NCI-H526 (cell line): ENCODE measurements around the gene UCN2.

Source experiments
- DNase-seq, 2 experiments: peaks; one replicate each; lab custom pipeline; 2025; lab: John Stamatoyannopoulos, UW

UCN2 gene

GRCh38 chr3:48591436-48591835 is 27.9 kb upstream of the UCN2 start:
- no peak for DNase-seq

GRCh38 chr3:48588230-48588629 is 24.6 kb upstream of the UCN2 start:
- DNase-seq = no peak

- no peak for DNase-seq
Measured at GRCh38 chr3:48587686-48588085, 24.1 kb upstream of the UCN2 start.

- DNase-seq = no peak
Measured at GRCh38 chr3:48585411-48585810, 21.8 kb upstream of the UCN2 start.

- DNase-seq = no peak
Measured at GRCh38 chr3:48584836-48585235, 21.3 kb upstream of the UCN2 start.

GRCh38 chr3:48581621-48582481 is 18.3 kb upstream of the UCN2 start:
- DNase-seq = no peak

GRCh38 chr3:48576647-48577046 is 13.1 kb upstream of the UCN2 start:
- no peak for DNase-seq

- DNase-seq = no peak
Measured at GRCh38 chr3:48575366-48575765, 11.8 kb upstream of the UCN2 start.

GRCh38 chr3:48573973-48574585 is 10.5 kb upstream of the UCN2 start:
- DNase-seq = no peak

GRCh38 chr3:48572517-48572916 is 8.9 kb upstream of the UCN2 start:
- DNase-seq = no peak

- DNase-seq = no peak
Measured at GRCh38 chr3:48571938-48572337, 8.4 kb upstream of the UCN2 start.

- DNase-seq = no peak
Measured at GRCh38 chr3:48569808-48570450, 6.3 kb upstream of the UCN2 start.

- no peak for DNase-seq
Measured at GRCh38 chr3:48569400-48569799, 5.8 kb upstream of the UCN2 start.

GRCh38 chr3:48568476-48568875 is 4.9 kb upstream of the UCN2 start:
- no peak for DNase-seq

GRCh38 chr3:48567500-48567899 is 3.9 kb upstream of the UCN2 start:
- no peak for DNase-seq

GRCh38 chr3:48567090-48567489 is 3.5 kb upstream of the UCN2 start:
- no peak for DNase-seq

- no peak for DNase-seq
Measured at GRCh38 chr3:48566401-48566760, 2.8 kb upstream of the UCN2 start.

GRCh38 chr3:48565591-48566400 is 2.2 kb upstream of the UCN2 start:
- no peak for DNase-seq

GRCh38 chr3:48565186-48565585 is 1.6 kb upstream of the UCN2 start:
- no peak for DNase-seq

- no peak for DNase-seq
Measured at GRCh38 chr3:48564667-48565066, 1.1 kb upstream of the UCN2 start.

- DNase-seq = no peak
Measured at GRCh38 chr3:48564022-48564421, 441 bp upstream of the UCN2 start.

GRCh38 chr3:48562367-48563095 is 1.1 kb downstream of the UCN2 start:
- no peak for DNase-seq
